A673 (cell line): ENCODE measurements around the gene UBP1. TPM values are rescaled to one million over a fixed set of nuclear protein-coding genes. Genes with fewer than 3 reads are reported as not detected.

Experiments
- BruUV-seq: library from RNA; stranded (reverse); fragments of 400-500 nt; replicated peaks from 2 replicates; lab custom pipeline; 2021; lab: Mats Ljungman, UMichigan
- CTCF ChIA-PET: fragments of 300-600 bp; sonication (Branson Sonifier 250); formaldehyde crosslinking; loops from one replicate; lab custom pipeline; 2022; ENCODE audit warnings: antibody characterized with exemption; lab: Charles Lee
- POLR2A ChIA-PET: fragments of 300-600 bp; sonication (Branson Sonifier 250); formaldehyde crosslinking; loops from one replicate; lab custom pipeline; 2022; ENCODE audit warnings: antibody characterized with exemption; ENCODE audit not compliant: low non-redundant PET; lab: Charles Lee
- DNase-seq: peaks from one replicate; pipeline ENCODE4 v3.0.0-alpha.2; 2015; ENCODE audit warnings: low spot score
- H3K27ac ChIP-seq: fragments of 200-600 bp; sonication (generic); 2 replicates; pipeline ENCODE4 v1.5.1; 2016; ENCODE audit warnings: mixed run types, low read depth, mild to moderate bottlenecking, mixed read lengths, antibody characterized with exemption, low read length; ENCODE audit not compliant: poor library complexity, severe bottlenecking
- H3K27me3 ChIP-seq: fragments of 200-600 bp; sonication (generic); replicated peaks from 2 replicates; pipeline ENCODE4 v1.6.1; 2017; ENCODE audit warnings: mixed run types, low read depth, mild to moderate bottlenecking, mixed read lengths, antibody characterized with exemption, low read length; ENCODE audit not compliant: insufficient read depth, poor library complexity
- H3K36me3 ChIP-seq: fragments of 200-600 bp; sonication (generic); 2 replicates; pipeline ENCODE4 v1.6.1; 2016; ENCODE audit warnings: mixed run types, mild to moderate bottlenecking, mixed read lengths, antibody characterized with exemption, low read length; ENCODE audit not compliant: insufficient read depth, poor library complexity, severe bottlenecking
- H3K4me1 ChIP-seq: fragments of 200-600 bp; sonication (generic); 2 replicates; pipeline ENCODE4 v1.6.1; 2017; ENCODE audit warnings: mixed run types, mild to moderate bottlenecking, mixed read lengths, antibody characterized with exemption, low read length; ENCODE audit not compliant: insufficient read depth, poor library complexity, severe bottlenecking
- H3K4me3 ChIP-seq: fragments of 200-600 bp; sonication (generic); 2 replicates; pipeline ENCODE4 v1.5.1; 2016; ENCODE audit warnings: low read depth, mixed run types, mild to moderate bottlenecking, mixed read lengths, low read length; ENCODE audit not compliant: poor library complexity, severe bottlenecking
- H3K9me3 ChIP-seq: fragments of 200-600 bp; sonication (generic); 2 replicates; pipeline ENCODE4 v1.6.1; 2016; ENCODE audit warnings: mixed run types, low read depth, mild to moderate bottlenecking, mixed read lengths, antibody characterized with exemption, low read length; ENCODE audit not compliant: poor library complexity, severe bottlenecking
- CTCF ChIP-seq: fragments of 300-800, 200-600 bp; sonication (generic); conservative IDR thresholded peaks from 2 replicates; pipeline ENCODE4 v1.5.1; 2017; ENCODE audit warnings: low read depth, mild to moderate bottlenecking, antibody characterized with exemption, low read length, moderate library complexity, mixed read lengths
- EZH2 ChIP-seq: fragments of 200-600 bp; sonication (generic); IDR thresholded peaks from 2 replicates; pipeline ENCODE4 v1.6.1; 2017; ENCODE audit warnings: borderline replicate concordance, low read depth, mild to moderate bottlenecking, mixed read lengths, antibody characterized with exemption, low read length; ENCODE audit not compliant: poor library complexity, severe bottlenecking
- intact Hi-C: fragments of 100-400 bp; cut with micrococcal nuclease; formaldehyde crosslinking; loops from one replicate; pipeline ENCODE4 v1.10.0; 2022; ENCODE audit not compliant: unreplicated experiment
- total RNA-seq: library from RNA; stranded (reverse); gene quantifications from 2 replicates; pipeline ENCODE4 v1.2.3, GENCODE V29; 2021

UBP1 gene
- total RNA-seq, 1 experiment from 2014 or later, result 59.4 TPM

- POLR2A ChIA-PET, result no interaction called here
Observed at GRCh38 chr3:33442190-33442589, 2.0 kb upstream of the UBP1 start.

GRCh38 chr3:33441225-33441976 lies 1.2 kb upstream of the UBP1 start:
- intact Hi-C loops, result no loop called here

More at GRCh38 chr3:33442190-33442589, 2.0 kb upstream of the UBP1 start:
- Histone ChIP-seq H3K4me3 (no peak overlapping the region), H3K4me1 (peaks cover 11% of the 10 kb centered on the region), H3K9me3 (no peaks in the 10 kb centered on the region), H3K27ac (no peak overlapping the region), H3K36me3 (no peaks in the 10 kb centered on the region), H3K27me3 (no peaks in the 10 kb centered on the region)
- TF ChIP-seq EZH2 (no peak), CTCF (no peak)
- DNase-seq, result no peak
- no TSS peak for BruUV-seq
- CTCF ChIA-PET, result no interaction called here
- intact Hi-C loops, result no loop called here

More at GRCh38 chr3:33441225-33441976, 1.2 kb upstream of the UBP1 start:
- Histone ChIP-seq H3K4me1 (peaks cover 12% of the 10 kb centered on the region), H3K4me3 (peak overlapping the region; percentile 63), H3K9me3 (no peaks in the 10 kb centered on the region), H3K27ac (peak overlapping the region; percentile 93), H3K27me3 (no peaks in the 10 kb centered on the region), H3K36me3 (no peaks in the 10 kb centered on the region)
- TF ChIP-seq CTCF (no peak), EZH2 (no peak)
- POLR2A ChIA-PET, result no interaction called here
- CTCF ChIA-PET, result interaction anchor here (0.7 kb wide), 1 partner anchor 263 kb away, joined by 4 read pairs; no protein-coding TSS in a partner anchor
- BruUV-seq, result TSS peak; percentile 96
- DNase-seq, result no peak
